Esophagus squamous epithelium (tissue), 4 donors: Measurements from ENCODE around the gene CSRP2.

Source experiments
- POLR2A ChIP-seq, 4 donors: fragments of 450-650 bp; IDR thresholded peaks; one replicate each; pipeline ENCODE4 v1.6.1; 2017; ENCODE audit warnings: antibody characterized with exemption in 4 of 4, mild to moderate bottlenecking in 4 of 4, moderate library complexity in 3 of 4
- TF ChIP-seq, protein P1 (sequence below), 6 experiments: fragments of 450-650 bp in 4 of 6; fragments of 200-600 bp in 2 of 6; sonication (generic) in 2 of 6; IDR thresholded peaks; one replicate each; pipeline ENCODE4 v1.5.1; 2016 to 2019; ENCODE audit warnings: antibody characterized with exemption in 6 of 6, mild to moderate bottlenecking in 4 of 6, moderate library complexity in 4 of 6

DNA sequence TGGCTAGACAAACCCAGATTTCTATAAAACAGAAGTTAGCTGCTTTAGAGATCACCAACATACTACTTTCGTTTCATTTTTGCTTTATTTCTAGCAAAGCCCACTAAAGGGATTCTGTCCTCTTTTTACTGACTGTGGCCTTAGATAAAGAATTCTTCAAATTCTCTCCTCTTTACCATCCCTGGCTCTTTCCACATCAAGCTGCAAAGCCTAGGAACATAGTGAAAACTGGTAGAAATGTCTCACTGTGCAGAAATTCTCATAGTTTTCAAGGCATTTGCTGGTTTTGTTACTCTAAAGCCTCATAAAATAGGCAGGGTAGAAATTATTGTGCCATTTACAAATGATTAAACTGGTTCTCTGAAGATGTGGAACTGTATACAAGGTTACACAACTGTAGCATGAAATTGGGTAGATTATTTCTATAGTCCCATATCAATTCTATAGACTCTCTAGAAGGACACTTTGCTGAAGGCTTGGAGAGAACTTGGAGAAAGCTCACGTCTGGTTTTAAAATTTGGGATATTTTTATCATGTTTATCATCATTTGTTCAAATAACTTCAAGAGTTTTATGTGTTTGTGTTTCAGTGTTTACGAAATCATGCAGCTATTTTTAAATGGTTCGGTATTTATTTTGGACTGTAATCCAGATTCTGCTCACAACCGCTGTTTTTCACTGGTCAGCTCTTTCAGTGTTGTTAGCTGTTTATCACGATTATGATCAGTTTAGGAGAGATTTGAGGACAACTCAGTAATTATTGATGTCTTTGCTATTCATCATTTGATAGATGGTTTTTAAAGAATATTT is 36.7 kb upstream of the CSRP2 start:
- TF ChIP-seq POLR2A (IDR thresholded peaks at IDR 0.05) = no peak
- TF ChIP-seq, protein P1, sequence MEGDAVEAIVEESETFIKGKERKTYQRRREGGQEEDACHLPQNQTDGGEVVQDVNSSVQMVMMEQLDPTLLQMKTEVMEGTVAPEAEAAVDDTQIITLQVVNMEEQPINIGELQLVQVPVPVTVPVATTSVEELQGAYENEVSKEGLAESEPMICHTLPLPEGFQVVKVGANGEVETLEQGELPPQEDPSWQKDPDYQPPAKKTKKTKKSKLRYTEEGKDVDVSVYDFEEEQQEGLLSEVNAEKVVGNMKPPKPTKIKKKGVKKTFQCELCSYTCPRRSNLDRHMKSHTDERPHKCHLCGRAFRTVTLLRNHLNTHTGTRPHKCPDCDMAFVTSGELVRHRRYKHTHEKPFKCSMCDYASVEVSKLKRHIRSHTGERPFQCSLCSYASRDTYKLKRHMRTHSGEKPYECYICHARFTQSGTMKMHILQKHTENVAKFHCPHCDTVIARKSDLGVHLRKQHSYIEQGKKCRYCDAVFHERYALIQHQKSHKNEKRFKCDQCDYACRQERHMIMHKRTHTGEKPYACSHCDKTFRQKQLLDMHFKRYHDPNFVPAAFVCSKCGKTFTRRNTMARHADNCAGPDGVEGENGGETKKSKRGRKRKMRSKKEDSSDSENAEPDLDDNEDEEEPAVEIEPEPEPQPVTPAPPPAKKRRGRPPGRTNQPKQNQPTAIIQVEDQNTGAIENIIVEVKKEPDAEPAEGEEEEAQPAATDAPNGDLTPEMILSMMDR (IDR thresholded peaks at IDR 0.05) = no peak
